Measurements from ENCODE around the gene CDC42BPA.

DNA sequence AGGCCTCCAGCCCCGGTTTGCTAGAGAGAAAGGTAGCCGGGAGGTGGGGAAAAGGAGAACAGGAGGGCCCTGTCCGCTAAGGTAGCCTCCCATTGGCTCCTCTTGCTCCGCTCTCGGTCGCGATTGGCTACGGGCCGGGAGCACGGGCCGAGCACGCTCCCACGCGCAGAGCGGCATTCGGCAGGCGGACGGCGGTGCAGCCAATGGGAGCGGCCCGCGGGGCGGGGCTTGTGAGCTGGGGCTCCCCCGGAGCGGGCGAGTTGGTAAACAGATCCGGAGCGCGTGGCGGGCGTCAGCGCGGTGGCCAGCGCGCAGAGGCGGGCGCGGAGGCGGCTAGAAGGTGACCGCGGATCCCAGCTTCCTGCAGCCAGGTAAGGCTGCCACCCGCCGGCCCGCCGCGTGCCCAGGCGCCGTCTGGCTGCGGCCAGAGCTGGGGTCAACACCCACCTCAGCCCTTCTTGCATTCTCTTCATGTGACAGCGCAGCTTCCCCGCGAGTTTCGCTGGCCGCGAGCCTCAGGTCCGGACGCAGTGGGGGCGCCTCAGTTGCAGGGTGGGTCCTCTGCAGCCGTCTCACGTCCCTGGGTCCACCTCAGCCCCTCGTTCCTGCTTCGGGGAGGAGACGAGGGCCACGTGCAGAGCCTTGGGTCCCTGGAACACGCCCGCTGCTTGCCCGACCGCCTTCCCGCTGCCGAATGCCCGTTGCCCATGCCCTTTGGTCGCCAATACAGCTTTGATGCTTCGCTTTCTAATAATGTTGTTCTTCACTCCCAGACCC, 378.1 kb downstream of the CDC42BPA start, which contains the start of gene COQ8A:
- no peak for TF ChIP-seq EZH2phosphoT487 (IDR thresholded peaks at IDR 0.05; ENCODE audit: insufficient read depth, low read depth)
- no peak for TF ChIP-seq EZH2 (IDR thresholded peaks at IDR 0.05; ENCODE audit: insufficient read depth, poor library complexity, severe bottlenecking)

Measured in GM23248 (cell line).